K562 (cell line): ENCODE measurements around the gene MCM7. TPM values are rescaled to one million over a fixed set of nuclear protein-coding genes. Genes with fewer than 3 reads are reported as not detected.

ENCODE experiments used
- CBX3 ChIP-seq, 2 experiments: IDR thresholded peaks; 1 replicate in 1 of 2; 2 replicates in 1 of 2; pipeline ENCODE4 v1.6.1; 2012; ENCODE audit warnings: inconsistent platforms in 2 of 2, low read length in 2 of 2, borderline replicate concordance in 1 of 2, control low read depth in 1 of 2
- CCNT2 ChIP-seq: IDR thresholded peaks from 2 replicates; pipeline ENCODE4 v1.6.1; 2011; ENCODE audit warnings: borderline replicate concordance, low read depth, mild to moderate bottlenecking, moderate library complexity, mixed read lengths, low read length; ENCODE audit not compliant: insufficient read length; ENCODE audit errors: extremely low read depth
- CHD2 ChIP-seq: IDR thresholded peaks from 2 replicates; pipeline ENCODE4 v1.6.1; 2011; ENCODE audit warnings: low read depth, low read length
- IFI16 ChIP-seq: fragments of 250-450 bp; sonication (Bioruptor Pico); IDR thresholded peaks from 2 replicates; pipeline ENCODE4 v2.1.2; 2022; ENCODE audit warnings: mild to moderate bottlenecking, inconsistent platforms
- MNT ChIP-seq, 2 experiments: fragments of 450-650 bp; conservative IDR thresholded peaks; 2 replicates each; pipeline ENCODE4 v1.6.1; 2017; ENCODE audit warnings: mild to moderate bottlenecking in 2 of 2, moderate library complexity in 2 of 2
- MTA3 ChIP-seq: fragments of 450-650 bp; formaldehyde crosslinking; IDR thresholded peaks from 2 replicates; pipeline ENCODE4 v1.6.1; 2017; ENCODE audit warnings: mild to moderate bottlenecking, borderline replicate concordance
- NEUROD1 ChIP-seq: fragments of 150-350 bp; IDR thresholded peaks from 2 replicates; pipeline ENCODE4 v1.6.1; 2014; ENCODE audit warnings: borderline replicate concordance, low read length, low read depth; ENCODE audit not compliant: partially characterized antibody
- NR3C1 ChIP-seq: sonication (generic); formaldehyde crosslinking; IDR thresholded peaks from 2 replicates; pipeline ENCODE4 v1.8.1; 2022; ENCODE audit warnings: missing genetic modification reagents
- SMAD2 ChIP-seq: fragments of 150-350 bp; IDR thresholded peaks from 2 replicates; pipeline ENCODE4 v1.6.1; 2014; ENCODE audit warnings: low read depth, mild to moderate bottlenecking, low read length
- ZNF668 ChIP-seq: fragments of 250-450 bp; sonication (Bioruptor Pico); IDR thresholded peaks from 2 replicates; pipeline ENCODE4 v1.8.0; 2022; ENCODE audit warnings: mild to moderate bottlenecking, inconsistent platforms
- polyA plus RNA-seq, 8 experiments: library from polyadenylated mRNA; depleted of rRNA in 4 of 8; stranded (reverse) in 5 of 8; unstranded in 3 of 8; fragments of >200 nt; fragmentation: Nextera tagmentation in 2 of 8; fragmentation: Illumina TruSeq in 1 of 8; extraction: Ambion mirVana in 2 of 8; extraction: Trizol in 1 of 8; gene quantifications; 2 replicates each; pipeline versions ENCODE4 v1.2.1 to v1.2.3, GENCODE V29; 2011 to 2014; ENCODE audit warnings: inconsistent platforms in 1 of 8, missing spikeins in 1 of 8
- total RNA-seq, 7 experiments: library from RNA; depleted of rRNA in 6 of 7; stranded (reverse); fragments of >200 nt in 6 of 7; fragmentation: Illumina TruSeq in 2 of 7; extraction: Trizol in 2 of 7; gene quantifications; 2 replicates each; pipeline versions ENCODE4 v1.2.1 to v1.2.3, GENCODE V29; 2011 to 2021; ENCODE audit warnings: low replicate concordance in 1 of 7
- TF ChIP-seq, protein P1 (sequence below): fragments of 450-650 bp; IDR thresholded peaks from 2 replicates; pipeline ENCODE4 v1.6.1; 2016; ENCODE audit warnings: mild to moderate bottlenecking, moderate library complexity
- TF ChIP-seq, protein P2 (sequence below): IDR thresholded peaks from 2 replicates; pipeline ENCODE4 v1.6.1; 2011; ENCODE audit not compliant: insufficient read length; ENCODE audit errors: extremely low read depth

MCM7 gene
- total and polyA plus RNA-seq, 9 of the 15 experiments (the other 6 are each of a cell fraction or from before 2014, with no cell fraction given), result 329 to 856 (median 437) TPM

DNA sequence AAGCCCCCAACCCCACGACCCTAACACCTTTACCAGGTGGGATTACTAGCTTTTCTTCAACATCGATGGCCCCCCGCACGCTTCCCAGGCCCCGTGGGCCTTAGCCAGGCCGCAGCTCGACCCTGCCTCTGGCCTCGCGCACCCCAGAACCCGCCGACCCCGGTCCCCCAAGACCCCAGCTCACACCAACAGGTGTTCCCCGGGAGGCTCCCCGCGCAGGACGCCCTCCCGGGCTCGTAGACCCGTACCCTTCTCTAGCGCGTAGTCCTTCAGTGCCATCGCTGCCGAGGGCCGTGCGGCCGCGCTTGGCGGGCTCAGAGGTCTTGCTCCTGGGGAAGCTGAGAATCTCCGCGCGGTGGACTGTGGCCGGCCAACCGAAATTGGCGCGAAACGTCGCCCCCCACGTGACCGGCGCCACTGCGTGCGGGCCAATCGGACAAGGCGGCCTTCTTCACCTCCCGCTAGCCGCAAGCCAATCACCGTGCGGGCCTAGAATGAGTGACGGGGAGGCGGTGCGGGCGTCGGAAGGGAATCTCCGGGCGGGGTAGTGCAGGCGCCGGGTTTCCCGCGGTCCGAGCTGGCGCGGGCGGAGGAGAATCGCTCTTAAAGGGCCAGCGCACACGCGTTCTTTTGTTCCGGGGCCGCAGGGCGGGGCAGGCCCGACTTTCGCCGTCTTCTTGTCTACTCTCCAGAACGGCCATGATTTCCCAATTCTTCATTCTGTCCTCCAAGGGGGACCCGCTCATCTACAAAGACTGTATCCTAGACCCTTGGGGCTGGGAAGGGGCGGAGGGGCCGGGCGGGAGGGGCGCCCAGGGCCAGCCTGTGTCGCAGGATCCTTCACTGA is at the start of gene MCM7, which contains the start of gene AP4M1 (continued):
- TF ChIP-seq, protein P1, sequence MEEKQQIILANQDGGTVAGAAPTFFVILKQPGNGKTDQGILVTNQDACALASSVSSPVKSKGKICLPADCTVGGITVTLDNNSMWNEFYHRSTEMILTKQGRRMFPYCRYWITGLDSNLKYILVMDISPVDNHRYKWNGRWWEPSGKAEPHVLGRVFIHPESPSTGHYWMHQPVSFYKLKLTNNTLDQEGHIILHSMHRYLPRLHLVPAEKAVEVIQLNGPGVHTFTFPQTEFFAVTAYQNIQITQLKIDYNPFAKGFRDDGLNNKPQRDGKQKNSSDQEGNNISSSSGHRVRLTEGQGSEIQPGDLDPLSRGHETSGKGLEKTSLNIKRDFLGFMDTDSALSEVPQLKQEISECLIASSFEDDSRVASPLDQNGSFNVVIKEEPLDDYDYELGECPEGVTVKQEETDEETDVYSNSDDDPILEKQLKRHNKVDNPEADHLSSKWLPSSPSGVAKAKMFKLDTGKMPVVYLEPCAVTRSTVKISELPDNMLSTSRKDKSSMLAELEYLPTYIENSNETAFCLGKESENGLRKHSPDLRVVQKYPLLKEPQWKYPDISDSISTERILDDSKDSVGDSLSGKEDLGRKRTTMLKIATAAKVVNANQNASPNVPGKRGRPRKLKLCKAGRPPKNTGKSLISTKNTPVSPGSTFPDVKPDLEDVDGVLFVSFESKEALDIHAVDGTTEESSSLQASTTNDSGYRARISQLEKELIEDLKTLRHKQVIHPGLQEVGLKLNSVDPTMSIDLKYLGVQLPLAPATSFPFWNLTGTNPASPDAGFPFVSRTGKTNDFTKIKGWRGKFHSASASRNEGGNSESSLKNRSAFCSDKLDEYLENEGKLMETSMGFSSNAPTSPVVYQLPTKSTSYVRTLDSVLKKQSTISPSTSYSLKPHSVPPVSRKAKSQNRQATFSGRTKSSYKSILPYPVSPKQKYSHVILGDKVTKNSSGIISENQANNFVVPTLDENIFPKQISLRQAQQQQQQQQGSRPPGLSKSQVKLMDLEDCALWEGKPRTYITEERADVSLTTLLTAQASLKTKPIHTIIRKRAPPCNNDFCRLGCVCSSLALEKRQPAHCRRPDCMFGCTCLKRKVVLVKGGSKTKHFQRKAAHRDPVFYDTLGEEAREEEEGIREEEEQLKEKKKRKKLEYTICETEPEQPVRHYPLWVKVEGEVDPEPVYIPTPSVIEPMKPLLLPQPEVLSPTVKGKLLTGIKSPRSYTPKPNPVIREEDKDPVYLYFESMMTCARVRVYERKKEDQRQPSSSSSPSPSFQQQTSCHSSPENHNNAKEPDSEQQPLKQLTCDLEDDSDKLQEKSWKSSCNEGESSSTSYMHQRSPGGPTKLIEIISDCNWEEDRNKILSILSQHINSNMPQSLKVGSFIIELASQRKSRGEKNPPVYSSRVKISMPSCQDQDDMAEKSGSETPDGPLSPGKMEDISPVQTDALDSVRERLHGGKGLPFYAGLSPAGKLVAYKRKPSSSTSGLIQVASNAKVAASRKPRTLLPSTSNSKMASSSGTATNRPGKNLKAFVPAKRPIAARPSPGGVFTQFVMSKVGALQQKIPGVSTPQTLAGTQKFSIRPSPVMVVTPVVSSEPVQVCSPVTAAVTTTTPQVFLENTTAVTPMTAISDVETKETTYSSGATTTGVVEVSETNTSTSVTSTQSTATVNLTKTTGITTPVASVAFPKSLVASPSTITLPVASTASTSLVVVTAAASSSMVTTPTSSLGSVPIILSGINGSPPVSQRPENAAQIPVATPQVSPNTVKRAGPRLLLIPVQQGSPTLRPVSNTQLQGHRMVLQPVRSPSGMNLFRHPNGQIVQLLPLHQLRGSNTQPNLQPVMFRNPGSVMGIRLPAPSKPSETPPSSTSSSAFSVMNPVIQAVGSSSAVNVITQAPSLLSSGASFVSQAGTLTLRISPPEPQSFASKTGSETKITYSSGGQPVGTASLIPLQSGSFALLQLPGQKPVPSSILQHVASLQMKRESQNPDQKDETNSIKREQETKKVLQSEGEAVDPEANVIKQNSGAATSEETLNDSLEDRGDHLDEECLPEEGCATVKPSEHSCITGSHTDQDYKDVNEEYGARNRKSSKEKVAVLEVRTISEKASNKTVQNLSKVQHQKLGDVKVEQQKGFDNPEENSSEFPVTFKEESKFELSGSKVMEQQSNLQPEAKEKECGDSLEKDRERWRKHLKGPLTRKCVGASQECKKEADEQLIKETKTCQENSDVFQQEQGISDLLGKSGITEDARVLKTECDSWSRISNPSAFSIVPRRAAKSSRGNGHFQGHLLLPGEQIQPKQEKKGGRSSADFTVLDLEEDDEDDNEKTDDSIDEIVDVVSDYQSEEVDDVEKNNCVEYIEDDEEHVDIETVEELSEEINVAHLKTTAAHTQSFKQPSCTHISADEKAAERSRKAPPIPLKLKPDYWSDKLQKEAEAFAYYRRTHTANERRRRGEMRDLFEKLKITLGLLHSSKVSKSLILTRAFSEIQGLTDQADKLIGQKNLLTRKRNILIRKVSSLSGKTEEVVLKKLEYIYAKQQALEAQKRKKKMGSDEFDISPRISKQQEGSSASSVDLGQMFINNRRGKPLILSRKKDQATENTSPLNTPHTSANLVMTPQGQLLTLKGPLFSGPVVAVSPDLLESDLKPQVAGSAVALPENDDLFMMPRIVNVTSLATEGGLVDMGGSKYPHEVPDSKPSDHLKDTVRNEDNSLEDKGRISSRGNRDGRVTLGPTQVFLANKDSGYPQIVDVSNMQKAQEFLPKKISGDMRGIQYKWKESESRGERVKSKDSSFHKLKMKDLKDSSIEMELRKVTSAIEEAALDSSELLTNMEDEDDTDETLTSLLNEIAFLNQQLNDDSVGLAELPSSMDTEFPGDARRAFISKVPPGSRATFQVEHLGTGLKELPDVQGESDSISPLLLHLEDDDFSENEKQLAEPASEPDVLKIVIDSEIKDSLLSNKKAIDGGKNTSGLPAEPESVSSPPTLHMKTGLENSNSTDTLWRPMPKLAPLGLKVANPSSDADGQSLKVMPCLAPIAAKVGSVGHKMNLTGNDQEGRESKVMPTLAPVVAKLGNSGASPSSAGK, result peak; percentile 96
- TF ChIP-seq MTA3 (peak; percentile 78), SMAD2 (no peak), IFI16 (CRISPR knock-in tag) (no peak), CCNT2 (peak; percentile 76), CHD2 (peak; percentile 82), NEUROD1 (peak; percentile 87), MNT (conservative IDR thresholded peaks at IDR 0.05) (peak; percentile 89 to 92), NR3C1 (CRISPR knock-in tag) (peak; percentile 78; the same call in 1 of the 2 replicates), ZNF668 (peak; percentile 55; the same call in 1 of the 2 replicates), CBX3 (IDR thresholded peaks at IDR 0.05; ENCODE audit: borderline replicate concordance in 1 of 2, low read length in 2 of 2) (peak in 1 of 2 experiments; percentile 43; a peak in 1 of 3 replicates)
- TF ChIP-seq, protein P2, sequence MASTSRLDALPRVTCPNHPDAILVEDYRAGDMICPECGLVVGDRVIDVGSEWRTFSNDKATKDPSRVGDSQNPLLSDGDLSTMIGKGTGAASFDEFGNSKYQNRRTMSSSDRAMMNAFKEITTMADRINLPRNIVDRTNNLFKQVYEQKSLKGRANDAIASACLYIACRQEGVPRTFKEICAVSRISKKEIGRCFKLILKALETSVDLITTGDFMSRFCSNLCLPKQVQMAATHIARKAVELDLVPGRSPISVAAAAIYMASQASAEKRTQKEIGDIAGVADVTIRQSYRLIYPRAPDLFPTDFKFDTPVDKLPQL, result no peak
